NOMO-1 (cell line): ENCODE measurements around the gene HAL.

Experiments used
- DNase-seq, 2 experiments: peaks; one replicate each; lab custom pipeline; 2025; ENCODE audit not compliant: unreplicated experiment in 2 of 2; lab: John Stamatoyannopoulos, UW

HAL gene

GRCh38 chr12:96014943-96015599 lies 18.9 kb upstream of the HAL start:
- no peak for DNase-seq

DNA sequence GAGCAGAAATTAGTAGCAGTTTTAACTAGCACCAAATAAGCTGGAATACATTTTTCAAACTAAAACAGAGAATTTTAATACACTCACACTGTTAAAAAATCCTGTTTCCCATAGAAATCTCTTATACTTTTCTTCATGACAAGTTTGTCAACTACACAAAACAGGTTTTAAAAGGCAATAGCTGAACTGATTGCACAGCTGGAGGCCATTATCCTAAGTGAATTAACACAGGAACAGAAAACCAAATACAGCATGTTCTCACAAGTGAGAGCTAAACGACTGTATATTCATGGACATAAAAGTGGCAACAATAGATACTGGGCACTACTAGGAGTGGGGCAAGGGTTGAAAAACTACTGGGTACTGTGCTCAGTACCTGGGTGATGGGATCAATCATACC lies 11.6 kb upstream of the HAL start:
- DNase-seq: no peak

- no peak for DNase-seq
These were observed 10.6 kb upstream of the HAL start for GRCh38 chr12:96006727-96007126.

DNA sequence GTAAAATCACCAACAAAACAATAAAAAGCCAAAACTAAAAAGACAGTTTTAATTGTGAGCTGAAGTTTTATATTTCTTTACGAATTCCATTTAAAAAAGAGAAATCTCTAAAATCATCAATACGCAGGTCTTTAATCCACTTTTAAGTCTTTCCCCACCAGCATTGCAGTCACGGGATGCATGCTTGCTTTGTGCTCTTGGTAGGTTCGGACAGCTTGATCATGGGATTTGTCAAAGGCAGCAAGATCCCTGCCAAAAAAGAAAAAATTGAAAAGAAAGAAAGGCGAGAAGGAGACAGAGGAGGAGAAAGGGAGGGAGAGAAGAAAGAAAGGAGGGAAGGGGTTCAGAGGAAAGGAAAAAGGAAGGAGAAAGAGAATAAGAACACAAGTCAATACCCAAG lies 4.7 kb upstream of the HAL start:
- DNase-seq: no peak

DNA sequence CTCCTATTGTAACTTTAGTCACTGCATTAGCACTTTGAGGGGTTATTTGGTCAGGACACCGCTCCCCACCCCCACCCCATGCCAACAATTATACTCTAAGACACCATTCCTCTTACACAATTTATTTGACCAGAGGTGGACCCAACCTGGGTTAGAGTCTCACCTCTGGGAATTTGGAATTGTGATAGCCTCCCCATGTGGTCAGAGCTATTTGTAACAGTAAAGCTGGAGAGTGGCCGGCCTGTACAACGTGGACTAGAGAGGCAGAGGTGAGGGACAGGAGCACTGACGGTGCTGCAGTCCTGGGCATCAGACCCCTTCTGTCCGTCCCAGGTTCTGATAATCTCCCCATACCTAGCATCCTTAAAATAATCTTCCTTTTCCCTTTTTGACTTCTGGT lies 3.3 kb upstream of the HAL start:
- DNase-seq: no peak

- peak; percentile 82 to 90 for DNase-seq
These were observed 2.6 kb upstream of the HAL start for GRCh38 chr12:95998611-95999286.

GRCh38 chr12:95997911-95998510 lies 1.9 kb upstream of the HAL start:
- no peak for DNase-seq

- no peak for DNase-seq
These were observed 1.1 kb upstream of the HAL start for GRCh38 chr12:95997276-95997675.

DNA sequence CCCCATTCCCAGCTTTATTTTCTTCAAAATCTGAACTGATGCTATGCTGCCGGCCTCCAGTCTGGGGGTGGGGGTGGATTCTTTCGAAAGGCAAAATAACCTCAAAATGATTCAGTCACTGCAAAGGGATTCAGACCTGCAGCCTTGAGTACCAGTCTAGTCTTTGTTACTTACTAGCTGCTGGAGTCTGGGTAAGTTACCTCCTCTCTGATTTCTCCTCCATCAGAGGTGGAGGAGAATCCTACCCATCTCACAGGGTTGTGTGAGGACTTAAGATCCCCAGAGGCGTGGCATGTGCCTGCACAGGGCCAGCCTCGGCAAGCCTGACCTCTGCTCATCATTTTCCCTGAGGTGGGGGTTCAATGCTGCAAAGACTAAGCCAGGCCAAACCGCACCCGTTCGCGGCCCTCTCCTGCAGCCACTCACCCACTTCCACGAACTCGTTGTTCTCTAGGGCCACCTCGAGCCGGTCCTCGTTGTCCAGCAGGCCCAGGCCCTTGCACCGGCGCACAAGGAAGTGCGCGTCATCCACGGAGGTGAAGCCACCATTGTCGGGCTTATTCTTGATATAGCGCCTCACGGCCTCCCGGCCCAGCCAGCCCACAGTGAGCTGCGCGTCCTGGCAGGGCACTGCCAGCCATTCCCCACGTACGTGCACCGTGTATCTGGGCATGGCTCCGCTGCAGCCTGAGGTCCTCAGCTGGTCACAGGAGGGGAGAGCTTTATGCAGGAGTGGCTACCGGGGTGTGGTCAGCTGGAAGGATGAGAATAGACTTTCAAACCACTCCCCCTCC lies 709 bp downstream of the HAL start:
- peak in 1 of 2 experiments; percentile 46 for DNase-seq

- no peak for DNase-seq
These were observed 1.7 kb downstream of the HAL start for GRCh38 chr12:95994476-95994875.

DNA sequence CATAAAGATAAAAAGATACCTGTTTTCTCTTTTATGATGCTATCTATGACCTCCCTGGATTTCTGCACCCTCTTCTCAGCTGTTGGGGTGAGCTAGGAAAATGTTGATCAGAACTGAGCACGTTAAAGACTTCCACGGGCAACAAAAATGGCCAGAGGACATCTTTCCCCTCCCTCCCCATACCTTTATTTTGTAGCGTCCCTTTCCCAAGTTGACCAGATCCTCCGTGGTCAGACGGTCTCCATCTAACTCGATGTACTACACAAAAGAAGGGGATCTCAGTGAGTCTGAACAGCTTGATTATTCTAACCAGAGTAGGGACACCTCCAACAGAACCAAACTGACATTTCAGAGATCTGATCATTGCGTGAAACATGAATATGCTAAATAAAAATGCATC lies 2.2 kb downstream of the HAL start:
- no peak for DNase-seq

- no peak for DNase-seq
These were observed 6.0 kb downstream of the HAL start for GRCh38 chr12:95990136-95990535.

- no peak for DNase-seq
These were observed 6.5 kb downstream of the HAL start for GRCh38 chr12:95989504-95990123.

DNA sequence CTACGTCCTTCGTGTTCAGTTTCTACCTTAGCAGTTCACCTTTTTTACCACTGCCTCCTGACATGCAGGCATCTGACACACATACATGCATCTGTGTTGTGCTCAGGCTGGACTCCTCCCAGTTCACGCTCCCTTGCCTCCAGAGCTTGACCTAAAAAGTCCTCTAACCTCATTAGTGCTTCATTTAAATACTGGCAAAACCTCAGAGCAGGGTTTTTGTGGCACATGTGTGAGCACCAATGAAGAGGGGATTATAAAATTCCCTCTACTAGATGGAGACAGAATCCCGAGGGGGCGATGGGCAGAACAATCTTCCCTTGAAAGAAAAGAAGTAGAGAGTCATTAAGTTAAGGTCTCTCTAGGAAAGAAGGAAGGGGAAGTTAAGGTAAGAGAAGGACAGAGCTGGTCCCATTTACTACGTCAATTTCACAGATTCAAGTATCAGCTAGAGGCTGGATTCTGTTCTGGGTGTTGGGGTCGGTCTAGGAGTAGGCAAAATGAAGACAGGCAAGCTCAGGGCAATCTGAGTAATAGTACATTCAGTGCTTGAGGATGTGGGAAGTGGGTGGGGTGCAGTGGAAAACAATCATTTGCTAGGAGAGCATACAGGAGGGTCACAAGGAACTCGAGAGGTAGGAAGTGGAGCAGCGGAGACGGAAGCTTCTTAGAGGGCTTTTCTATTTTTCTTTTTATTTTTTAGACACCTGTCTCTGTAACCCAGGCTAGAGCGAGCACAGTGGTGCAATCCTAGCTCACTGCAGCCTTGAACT lies 7.5 kb downstream of the HAL start:
- no peak for DNase-seq

DNA sequence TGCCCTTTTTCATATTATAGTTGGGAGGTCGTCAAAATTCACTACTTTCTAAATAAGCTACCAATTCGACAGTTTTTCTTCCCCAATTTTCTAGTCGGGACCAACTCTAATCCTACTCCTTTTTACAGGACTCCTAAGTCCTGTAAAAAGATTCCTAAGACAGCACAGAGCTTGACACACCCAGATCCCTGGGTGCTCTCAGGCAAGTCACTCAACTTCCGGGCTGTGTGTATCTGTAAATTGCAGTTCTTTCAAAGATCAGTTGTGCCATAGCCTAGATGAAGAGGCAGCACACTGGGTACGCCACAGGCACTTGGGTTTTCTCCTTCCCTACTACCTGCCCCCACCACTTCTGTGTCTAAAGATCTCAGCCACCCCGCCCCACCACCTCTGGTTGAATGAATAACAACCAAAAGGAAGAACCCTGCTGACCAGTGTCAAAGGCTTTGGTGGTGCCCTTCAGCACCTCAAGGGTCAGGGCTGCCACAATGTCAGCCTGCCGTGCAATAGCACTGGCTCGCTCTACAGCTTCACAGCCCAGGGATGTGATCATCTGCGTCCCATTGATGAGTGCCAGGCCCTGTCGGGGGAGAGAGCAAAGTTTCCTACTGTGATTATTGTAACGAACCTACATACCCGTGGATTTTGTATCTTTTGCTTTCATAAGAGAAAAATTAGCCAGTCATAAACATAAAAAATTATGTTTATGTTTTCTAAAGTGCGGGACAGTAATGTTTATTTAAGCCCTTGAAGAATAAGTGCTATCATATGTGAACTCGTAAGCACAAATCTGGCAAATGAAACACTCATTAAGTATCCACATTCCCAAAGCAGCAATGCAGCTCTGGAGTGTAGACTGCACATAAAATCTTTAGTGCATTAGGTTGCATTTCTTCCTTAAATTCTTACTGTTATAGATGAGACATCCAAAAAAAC lies 9.2 kb downstream of the HAL start:
- DNase-seq: no peak

DNA sequence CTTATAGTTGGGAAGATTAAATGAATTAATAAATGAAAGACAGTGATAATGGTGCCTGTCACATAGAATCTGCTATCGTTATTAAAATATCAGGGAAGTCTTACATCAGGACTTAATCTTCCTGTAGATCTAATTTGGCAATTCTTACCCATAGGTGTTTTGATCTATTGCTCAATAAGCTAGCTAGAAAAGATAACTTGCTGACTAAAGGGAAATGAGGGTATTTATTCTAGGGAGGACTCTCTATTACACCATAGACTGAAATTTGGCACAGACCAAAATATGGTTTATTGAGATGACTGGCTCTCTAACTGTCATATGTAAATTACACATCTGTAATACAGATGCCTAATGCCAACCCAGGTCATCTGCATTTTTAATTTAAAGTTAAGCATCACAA lies 11.5 kb downstream of the HAL start:
- DNase-seq: no peak

DNA sequence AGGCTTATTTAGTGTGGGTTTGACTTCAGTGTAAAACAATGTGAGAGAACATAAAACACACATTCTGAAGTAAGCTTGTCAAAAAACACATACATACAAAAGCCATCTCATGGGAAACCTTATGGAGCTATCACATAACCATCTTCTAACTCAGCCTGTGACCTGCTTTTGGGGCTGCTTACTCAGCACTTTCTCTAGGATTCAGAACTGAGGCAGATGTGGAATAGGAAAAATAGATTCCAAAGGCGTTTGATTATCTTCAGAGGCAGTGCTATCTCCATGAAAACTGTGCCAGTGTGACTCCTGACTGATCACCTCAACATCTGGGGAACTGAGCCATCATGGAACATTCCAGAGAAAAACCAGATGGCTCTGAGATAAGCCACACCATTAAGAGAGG lies 13.5 kb downstream of the HAL start:
- DNase-seq: no peak

DNA sequence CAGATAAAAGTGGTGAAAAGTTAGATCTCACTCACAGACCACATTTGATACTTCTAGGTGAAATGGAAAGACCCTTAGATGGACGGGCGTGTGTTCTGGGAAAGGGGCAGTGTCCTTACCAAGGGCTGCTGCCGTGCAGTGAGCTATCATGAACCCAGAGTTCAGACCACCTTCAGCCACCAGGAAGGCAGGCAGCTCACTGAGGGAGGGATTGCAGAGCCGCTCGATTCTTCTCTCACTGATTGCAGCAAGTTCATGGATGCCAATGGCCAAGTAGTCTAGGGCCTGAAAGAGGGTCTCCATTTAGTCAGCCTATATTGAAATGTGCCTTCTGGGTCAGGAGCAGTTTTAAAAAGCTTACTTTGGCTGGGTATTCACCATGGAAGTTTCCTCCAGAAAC lies 15.7 kb downstream of the HAL start:
- DNase-seq: no peak

- DNase-seq: no peak
These were observed 17.4 kb downstream of the HAL start for GRCh38 chr12:95978774-95979173.
